ENCODE results near the gene MESP1. TPM values are rescaled to one million over a fixed set of nuclear protein-coding genes. Genes with fewer than 3 reads are reported as not detected.

Gene MESP1
- total RNA-seq, 2 experiments from 2014 or later, result 0.22 TPM; not detected in 1

GRCh38 chr15:89704411-89704810 lies 46.6 kb downstream of the MESP1 start:
- intact Hi-C loops (cut with DNase I, micrococcal nuclease), result no loop called here
- Histone ChIP-seq H3K36me3 (ENCODE audit: insufficient read depth, low read length) (no peaks in the 10 kb centered on the region), H3K27me3 (ENCODE audit: control insufficient read depth in 1 of 2, insufficient read depth in 2 of 2, low read length in 2 of 2) (peaks cover 0 to 8% of the 10 kb centered on the region in 2 experiments), H3K4me3 (ENCODE audit: low read length) (no peak overlapping the region), H3K4me1 (ENCODE audit: insufficient read depth, low read length) (no peaks in the 10 kb centered on the region), H3K27ac (ENCODE audit: low read depth in 1 of 2, low read length in 2 of 2) (no peak overlapping the region), H3K9me3 (ENCODE audit: control insufficient read depth in 1 of 2, insufficient read depth in 1 of 2, low read length in 2 of 2) (no peaks in the 10 kb centered on the region)
- Mint-ChIP-seq H3K27ac (no peak overlapping the region), H3K4me3 (no peak overlapping the region), H3K9me3 (no peaks in the 10 kb centered on the region), H3K36me3 (ENCODE audit: low read depth) (no peaks in the 10 kb centered on the region), H3K27me3 (peaks cover 42% of the 10 kb centered on the region), H3K4me1 (ENCODE audit: low read depth) (no peaks in the 10 kb centered on the region)
- CTCF ChIA-PET, result no interaction called here
- TF ChIP-seq, protein P1, sequence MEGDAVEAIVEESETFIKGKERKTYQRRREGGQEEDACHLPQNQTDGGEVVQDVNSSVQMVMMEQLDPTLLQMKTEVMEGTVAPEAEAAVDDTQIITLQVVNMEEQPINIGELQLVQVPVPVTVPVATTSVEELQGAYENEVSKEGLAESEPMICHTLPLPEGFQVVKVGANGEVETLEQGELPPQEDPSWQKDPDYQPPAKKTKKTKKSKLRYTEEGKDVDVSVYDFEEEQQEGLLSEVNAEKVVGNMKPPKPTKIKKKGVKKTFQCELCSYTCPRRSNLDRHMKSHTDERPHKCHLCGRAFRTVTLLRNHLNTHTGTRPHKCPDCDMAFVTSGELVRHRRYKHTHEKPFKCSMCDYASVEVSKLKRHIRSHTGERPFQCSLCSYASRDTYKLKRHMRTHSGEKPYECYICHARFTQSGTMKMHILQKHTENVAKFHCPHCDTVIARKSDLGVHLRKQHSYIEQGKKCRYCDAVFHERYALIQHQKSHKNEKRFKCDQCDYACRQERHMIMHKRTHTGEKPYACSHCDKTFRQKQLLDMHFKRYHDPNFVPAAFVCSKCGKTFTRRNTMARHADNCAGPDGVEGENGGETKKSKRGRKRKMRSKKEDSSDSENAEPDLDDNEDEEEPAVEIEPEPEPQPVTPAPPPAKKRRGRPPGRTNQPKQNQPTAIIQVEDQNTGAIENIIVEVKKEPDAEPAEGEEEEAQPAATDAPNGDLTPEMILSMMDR (IDR thresholded peaks at IDR 0.05), result no peak
- DNase-seq, result no peak
- POLR2A ChIA-PET, result no interaction called here
- ATAC-seq (ENCODE audit: poor library complexity), result no peak

Other genes with a start within 250 kb of the MESP1 start
- under 1 TPM; 0.05 to 0.06 TPM for gene TICRR, start 175.8 kb downstream of the MESP1 start, total RNA-seq
- gene KIF7, start 95.8 kb downstream of the MESP1 start, total RNA-seq, result under 1 TPM; 0.08 to 0.20 TPM
- under 1 TPM; 0.08 to 0.22 TPM for gene PLIN1, start 71.9 kb downstream of the MESP1 start, total RNA-seq
- gene PEX11A, start 60.5 kb downstream of the MESP1 start, total RNA-seq, result under 1 TPM; 0.22 TPM
- gene WDR93, start 60.4 kb downstream of the MESP1 start, total RNA-seq, result not detected
- not detected for gene MESP2, start 25.1 kb upstream of the MESP1 start, total RNA-seq
- 1 to 10 TPM; 1.9 to 2.7 TPM for gene ANPEP, start 63.6 kb upstream of the MESP1 start, total RNA-seq
- 10 to 100 TPM; 18.9 to 20.5 TPM for gene AP3S2, start 142.7 kb upstream of the MESP1 start, total RNA-seq
- gene ARPIN, start 161.7 kb upstream of the MESP1 start, total RNA-seq, result not detected

Measured in CD4-positive, alpha-beta T cell (primary cell).